Lower leg skin (tissue), 3 donors: ENCODE measurements around the gene DCAF12.

Experiments used
- POLR2A ChIP-seq, 2 donors: fragments of 450-650 bp; IDR thresholded peaks; one replicate each; pipeline ENCODE4 v1.6.1; 2016 to 2017; ENCODE audit warnings: antibody characterized with exemption in 2 of 2, mild to moderate bottlenecking in 1 of 2, moderate library complexity in 1 of 2
- TF ChIP-seq, protein P1 (sequence below), 3 donors: fragments of 450-650 bp; IDR thresholded peaks; one replicate each; pipeline ENCODE4 v1.5.1; 2016; ENCODE audit warnings: antibody characterized with exemption in 3 of 3, mild to moderate bottlenecking in 3 of 3, moderate library complexity in 2 of 3

DNA sequence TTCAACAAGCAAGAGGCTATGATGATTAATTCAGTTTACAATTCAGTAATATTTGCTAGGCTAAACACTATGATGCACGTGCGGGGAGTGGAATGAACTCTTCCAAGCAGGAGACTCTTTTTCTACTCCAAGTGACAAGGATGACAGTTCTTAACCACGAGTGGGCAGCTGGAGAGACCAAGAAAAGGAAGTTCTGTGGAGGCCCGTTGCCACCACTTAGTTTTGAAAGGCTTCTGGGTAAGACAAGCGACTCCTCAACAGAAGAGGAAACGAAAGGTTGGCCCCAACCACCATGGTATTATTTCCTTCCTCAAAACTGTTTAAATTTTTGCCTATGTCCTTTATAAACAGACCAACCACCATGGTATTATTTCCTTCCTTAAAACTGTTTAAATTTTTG, 2.8 kb downstream of the DCAF12 start:
- TF ChIP-seq, protein P1, sequence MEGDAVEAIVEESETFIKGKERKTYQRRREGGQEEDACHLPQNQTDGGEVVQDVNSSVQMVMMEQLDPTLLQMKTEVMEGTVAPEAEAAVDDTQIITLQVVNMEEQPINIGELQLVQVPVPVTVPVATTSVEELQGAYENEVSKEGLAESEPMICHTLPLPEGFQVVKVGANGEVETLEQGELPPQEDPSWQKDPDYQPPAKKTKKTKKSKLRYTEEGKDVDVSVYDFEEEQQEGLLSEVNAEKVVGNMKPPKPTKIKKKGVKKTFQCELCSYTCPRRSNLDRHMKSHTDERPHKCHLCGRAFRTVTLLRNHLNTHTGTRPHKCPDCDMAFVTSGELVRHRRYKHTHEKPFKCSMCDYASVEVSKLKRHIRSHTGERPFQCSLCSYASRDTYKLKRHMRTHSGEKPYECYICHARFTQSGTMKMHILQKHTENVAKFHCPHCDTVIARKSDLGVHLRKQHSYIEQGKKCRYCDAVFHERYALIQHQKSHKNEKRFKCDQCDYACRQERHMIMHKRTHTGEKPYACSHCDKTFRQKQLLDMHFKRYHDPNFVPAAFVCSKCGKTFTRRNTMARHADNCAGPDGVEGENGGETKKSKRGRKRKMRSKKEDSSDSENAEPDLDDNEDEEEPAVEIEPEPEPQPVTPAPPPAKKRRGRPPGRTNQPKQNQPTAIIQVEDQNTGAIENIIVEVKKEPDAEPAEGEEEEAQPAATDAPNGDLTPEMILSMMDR (IDR thresholded peaks at IDR 0.05) = no peak
- TF ChIP-seq POLR2A (IDR thresholded peaks at IDR 0.05) = no peak
